ENCODE measurements around the gene UBE2I.
"Not testable (repeated sequence)": the region's sequence is repeated elsewhere in the genome, so short reads cannot be mapped to it uniquely, and the experiment has no call there.

Gene UBE2I

DNA sequence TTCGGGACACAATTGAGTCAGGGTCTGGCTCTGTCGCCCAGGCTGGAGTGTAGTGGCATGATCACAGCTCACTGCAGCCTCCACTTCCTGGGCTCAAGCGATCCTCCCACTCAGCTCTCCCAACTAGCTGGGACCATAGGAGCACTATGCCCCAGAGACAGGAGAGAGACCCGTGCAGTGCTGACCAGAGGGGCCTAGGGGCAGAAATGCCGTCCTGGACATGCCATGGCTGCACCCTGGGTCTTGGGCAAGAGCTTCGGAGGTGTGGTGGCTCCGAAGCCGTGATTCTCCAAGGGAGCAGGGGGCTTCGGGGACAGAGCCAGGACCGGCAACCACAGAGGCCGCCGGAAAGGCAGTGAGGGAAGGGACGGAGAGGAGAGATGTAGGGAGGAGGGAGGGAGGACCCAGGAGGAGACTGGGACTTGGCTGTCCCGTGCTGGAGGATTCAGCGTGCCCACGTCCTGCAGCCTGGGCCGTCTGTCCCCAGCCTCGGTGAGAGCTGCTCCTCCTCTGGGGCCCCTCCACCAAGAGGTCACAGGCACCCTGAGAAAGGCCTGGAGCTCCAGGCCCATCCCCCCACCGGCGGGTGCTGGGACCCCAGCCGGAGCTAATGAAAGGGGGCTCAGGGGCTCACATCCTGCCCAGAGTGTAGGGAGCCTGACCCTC, 31.7 kb upstream of the UBE2I start:
- no peak for DNase-seq (ENCODE audit: low read depth in 2 of 2)

DNA sequence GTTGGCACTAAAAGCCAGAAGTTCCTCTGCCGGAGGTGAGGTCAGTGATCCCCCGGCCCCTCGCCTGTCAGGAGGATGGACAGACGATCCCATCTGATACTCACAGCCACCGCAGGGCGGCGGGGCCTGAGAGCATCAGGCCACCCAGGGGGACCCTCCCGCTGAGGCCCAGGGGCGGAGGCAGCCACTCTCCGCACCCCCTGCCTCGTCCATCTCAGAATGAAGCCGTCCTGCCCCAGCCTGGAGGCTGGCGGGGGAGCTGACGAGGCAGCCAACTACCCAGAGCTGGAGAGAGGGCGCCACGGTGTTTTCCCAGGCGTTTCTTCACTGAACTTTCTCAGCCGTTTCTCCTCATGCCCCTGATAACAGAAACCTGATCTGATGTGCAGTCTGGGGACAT, 31.0 kb upstream of the UBE2I start:
- no peak for DNase-seq (ENCODE audit: low read depth in 2 of 2)

- no peak for DNase-seq (ENCODE audit: low read depth in 2 of 2)
These were observed 30.1 kb upstream of the UBE2I start for GRCh38 chr16:1279081-1279944.

DNA sequence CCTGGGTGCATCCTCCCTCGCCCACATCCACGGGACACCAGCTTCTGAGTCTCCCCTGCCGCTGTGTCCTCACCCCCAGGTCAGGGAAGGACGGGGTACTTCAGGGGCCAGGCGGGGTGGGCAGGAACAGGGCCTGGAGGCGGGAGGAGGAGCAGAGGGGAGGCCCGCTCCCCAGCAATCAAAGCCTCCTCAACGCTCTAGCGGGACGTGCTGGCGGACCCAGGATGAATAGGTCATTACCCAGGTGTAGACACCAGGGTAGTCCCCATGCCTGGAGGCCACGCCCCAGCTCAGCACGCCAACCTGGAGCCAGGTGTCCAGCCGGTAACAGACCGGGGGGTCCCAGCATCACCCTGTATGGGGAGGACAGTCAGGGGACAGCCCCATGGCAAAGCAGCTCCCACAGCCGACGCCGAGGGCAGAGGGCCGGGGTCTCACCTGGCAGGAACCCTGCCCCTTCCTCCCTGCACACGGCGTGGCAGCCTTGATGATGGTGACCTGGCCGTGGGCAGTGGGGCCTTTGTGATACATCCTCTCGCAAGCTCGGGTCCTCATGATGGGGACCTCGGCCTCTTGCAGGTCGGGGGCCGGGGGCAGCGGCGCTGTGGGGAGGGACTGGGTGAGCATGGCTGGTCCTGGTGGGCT, 29.4 kb upstream of the UBE2I start:
- no peak for DNase-seq (ENCODE audit: low read depth in 2 of 2)

- no peak for DNase-seq (ENCODE audit: low read depth in 2 of 2)
These were observed 28.7 kb upstream of the UBE2I start for GRCh38 chr16:1280783-1281182.

DNA sequence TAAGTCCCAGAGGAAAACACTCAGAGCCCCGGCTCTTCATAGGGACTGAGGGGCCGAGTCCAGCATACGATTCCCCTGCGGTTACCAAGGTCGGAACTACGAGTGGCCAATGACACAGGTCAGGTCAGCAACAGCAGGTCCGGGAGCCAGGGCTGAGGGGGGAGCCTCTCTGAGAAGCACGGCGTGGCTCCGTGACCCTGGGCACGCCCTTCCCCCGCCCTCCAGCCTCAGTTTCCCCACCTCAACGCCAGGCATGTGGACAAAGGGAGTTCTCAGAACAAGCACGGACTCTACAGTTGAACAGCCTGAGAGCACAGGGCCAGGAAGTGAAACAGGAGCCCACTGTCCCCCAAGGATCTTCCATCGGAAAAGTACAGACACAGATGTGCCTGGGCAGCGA, 27.9 kb upstream of the UBE2I start:
- no peak for DNase-seq (ENCODE audit: low read depth in 2 of 2)

DNA sequence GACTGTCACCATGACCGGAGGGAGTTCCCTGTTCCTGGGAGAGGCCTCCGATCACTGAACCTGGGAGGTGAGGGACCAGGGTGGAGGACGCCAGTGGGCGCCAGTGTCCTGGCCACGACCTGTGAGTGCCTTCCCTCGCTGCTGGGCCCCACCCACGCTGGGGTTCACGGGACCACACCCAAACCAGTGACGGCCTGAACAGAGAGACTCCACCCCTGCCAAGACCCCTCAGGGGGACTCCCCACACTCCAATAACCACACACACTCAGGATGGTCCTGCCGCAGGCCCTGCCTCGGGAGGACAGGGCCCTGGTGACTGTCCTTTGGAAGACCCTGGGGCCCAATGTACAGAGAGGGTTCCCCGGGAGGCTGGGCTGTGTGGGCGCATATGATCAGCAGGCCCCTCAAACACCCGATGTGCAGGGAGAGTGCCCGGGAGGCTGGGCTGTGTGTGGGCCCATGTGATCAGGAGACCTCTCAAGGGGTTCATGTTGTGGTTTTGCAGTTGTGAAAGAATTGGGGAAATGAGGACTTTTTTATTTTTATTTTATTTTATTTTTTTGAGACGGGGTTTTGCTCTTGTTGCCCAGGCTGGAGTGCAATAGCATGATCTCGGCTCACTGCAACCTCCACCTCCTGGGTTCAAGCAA, 27.0 kb upstream of the UBE2I start:
- no peak for DNase-seq (ENCODE audit: low read depth in 2 of 2)

GRCh38 chr16:1283296-1283695, 26.1 kb upstream of the UBE2I start:
- DNase-seq (ENCODE audit: low read depth in 2 of 2) = no peak

- no peak for DNase-seq (ENCODE audit: low read depth in 2 of 2)
These were observed 25.3 kb upstream of the UBE2I start for GRCh38 chr16:1283996-1284616.

DNA sequence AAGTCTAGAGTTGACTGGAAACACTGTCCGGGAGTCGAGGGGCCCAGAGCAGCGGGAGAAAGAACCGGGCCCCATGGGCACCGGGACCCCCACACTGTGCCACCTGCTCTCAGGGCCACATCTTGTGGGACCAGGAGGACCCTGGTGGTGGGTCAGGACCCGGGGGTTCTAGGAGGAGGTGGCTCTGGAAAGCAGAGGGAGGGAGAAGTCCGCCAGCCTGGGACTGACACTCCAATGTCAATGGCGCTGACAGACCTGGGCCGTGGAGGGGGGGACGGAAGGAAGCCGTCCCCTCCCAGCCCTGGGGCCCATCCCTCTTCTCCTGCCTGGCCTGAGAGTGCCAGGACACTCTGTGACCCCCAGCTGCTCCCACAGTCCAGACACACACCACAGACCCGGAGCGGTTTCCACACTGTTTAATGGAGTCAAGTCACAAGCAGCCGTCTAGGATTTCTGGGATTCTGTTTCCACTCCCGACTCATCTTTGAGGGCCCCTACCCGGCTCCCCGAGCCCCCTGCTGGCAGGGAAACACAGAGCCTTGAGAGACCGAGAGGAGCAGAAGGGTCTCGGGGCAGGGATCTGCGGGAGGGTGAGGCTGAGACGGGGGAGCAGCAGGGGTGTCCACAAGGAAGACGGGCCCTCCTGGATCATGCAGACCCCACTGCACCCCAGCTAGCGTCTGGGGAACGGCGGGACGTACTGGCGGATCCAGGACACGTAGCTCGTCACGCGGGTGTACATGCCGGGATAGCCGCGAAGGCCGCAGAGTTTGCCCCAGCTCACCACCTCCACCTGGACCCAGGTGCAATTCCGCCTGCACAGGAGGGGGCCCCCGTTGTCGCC, 23.5 kb upstream of the UBE2I start:
- DNase-seq (ENCODE audit: low read depth in 2 of 2) = no peak

- no peak for DNase-seq (ENCODE audit: low read depth in 2 of 2)
These were observed 22.8 kb upstream of the UBE2I start for GRCh38 chr16:1286513-1287094.

DNA sequence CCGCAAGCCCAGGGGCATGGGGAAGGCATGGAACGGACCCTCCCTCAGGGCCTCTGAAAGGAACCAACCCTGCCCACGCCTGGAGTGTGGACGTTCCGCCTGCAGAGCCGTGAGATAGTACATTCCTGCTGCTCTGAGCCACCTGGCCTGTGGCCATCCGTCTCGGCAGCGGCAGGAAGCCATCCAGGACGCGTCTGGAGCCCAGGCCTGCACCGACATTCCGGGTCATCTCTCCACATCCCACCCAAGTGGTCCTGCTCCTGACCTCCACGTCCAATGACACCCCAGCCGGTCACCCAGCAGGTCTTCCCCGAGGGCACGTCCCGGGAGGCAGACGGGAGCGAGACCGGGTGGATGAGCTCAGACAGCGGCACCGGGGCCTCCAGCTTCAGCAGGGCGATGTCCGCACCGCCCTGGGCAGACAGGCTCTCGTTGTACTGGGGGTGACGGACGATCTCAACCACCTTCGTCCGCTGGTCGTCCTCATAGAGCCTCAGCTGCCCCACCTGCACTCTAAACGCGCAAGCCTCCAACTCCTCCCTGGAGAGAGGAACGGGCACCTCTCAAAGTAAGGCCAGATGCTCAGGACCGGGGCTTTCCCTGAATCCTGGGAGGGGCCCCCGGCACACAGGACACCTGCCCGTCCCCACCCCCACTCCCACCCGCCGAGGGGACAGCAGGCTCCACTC, 21.3 kb upstream of the UBE2I start:
- DNase-seq (ENCODE audit: low read depth in 2 of 2) = no peak

DNA sequence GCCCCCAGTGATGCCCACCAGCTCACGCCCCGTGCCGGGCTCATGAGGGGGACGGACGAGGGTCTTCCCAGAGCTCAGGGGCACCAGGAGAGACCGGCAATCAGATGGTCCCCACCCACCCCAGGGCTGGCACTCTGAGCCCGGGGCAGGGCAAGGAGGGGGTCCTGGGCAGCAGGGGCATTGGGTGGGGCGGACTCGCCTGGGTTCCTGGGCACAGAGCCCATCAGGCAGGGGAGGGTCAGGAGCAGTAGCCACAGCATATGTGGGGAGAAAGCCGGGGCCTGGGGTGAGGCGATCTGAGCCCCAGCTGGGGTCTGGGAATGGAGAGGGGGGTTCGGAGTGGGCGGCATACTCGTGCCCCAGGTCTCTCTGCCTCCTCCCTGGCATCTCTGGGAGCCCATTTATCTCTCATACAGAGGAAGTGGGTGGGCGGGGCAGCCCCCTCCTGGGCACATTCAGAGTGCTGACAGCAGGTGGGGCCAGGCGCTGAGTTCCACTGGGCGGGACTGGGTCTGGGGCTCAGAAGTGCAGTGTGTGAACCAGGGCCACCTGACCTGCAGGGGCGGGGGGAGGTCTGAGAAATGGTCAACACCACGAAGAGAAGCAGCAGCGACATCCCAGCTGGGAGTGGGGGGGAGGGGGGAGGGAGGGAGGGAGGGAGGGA, 20.5 kb upstream of the UBE2I start:
- DNase-seq (ENCODE audit: low read depth in 2 of 2) = no peak

DNA sequence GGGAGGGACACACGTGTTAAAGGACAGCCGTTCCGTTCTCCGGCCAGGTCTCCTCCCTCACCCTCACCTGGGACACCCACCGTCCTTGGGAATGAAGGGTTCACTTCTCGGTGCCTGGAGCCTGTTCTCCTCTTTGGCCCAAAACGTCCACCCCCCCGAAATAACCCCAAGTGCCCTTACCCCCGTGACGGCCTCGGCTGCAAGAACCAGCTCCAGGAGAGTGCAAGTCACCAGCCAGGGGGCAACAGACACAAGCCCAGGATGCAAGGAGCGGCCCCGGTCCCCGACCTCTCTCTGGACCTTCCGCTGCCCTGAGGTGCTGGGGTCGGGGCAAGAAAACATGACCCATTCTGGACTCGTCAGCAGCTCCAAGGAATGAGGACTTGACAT, 20.0 kb upstream of the UBE2I start:
- DNase-seq (ENCODE audit: low read depth in 2 of 2) = no peak

GRCh38 chr16:1290063-1290501, 19.4 kb upstream of the UBE2I start:
- no peak for DNase-seq (ENCODE audit: low read depth in 2 of 2)

- DNase-seq (ENCODE audit: low read depth in 2 of 2) = no peak
These were observed 18.4 kb upstream of the UBE2I start for GRCh38 chr16:1290860-1291575.

DNA sequence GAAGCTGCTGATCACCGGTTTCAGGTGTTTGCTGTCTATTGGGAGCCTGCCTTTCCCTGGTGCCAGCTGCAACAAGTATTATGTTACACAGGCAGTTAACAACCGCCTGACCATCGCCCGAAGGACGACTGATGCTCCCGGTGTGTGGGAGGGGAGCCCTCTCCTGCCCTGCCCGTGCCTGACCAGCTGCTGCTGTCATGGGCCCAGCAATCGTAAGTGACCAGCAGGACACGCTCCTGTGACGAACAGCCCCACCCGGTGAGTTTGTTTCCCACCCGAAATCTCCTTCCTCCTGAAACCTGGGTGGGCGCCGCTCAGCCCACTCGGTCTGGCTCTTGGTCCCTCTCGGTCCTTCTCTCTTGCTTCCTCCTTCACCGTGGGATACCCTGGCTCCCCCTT, 17.9 kb upstream of the UBE2I start:
- no peak for DNase-seq (ENCODE audit: low read depth in 2 of 2)

DNA sequence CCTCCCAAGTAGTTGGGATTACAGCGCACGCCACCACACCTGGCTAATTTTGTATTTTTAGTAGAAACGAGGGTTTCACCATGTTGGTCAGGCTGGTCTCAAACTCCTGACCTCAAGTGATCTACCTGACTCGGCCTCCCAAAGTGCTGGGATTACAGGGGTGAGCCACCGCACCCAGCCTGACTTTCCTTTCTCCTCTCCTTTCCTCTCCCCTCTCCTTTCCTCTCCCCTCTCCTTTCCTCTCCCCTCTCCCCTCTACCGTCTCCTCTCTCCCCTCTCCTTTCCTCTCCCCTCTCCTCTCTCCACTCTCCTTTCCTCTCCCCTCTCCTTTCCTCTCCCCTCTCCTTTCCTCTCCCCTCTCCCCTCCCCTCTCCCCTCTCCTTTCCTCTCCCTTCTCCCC, 17.2 kb upstream of the UBE2I start:
- not testable (repeated sequence) for DNase-seq (ENCODE audit: low read depth in 2 of 2)

- DNase-seq (ENCODE audit: low read depth in 2 of 2) = not testable (repeated sequence)
These were observed 16.6 kb upstream of the UBE2I start for GRCh38 chr16:1292808-1293207.

Measured in fibroblast of skin of left quadriceps (primary cell).